Measurements from ENCODE around the gene IL20.
"Not testable (repeated sequence)": the region's sequence is repeated elsewhere in the genome, so short reads cannot be mapped to it uniquely, and the experiment has no call there.

IL20 gene

GRCh38 chr1:206842854-206843253 lies 22.6 kb upstream of the IL20 start:
- no peak for DNase-seq (ENCODE audit: low spot score)

- no peak for DNase-seq (ENCODE audit: low spot score)
These were observed 21.8 kb upstream of the IL20 start for GRCh38 chr1:206843626-206844025.

- no peak for DNase-seq (ENCODE audit: low spot score)
These were observed 18.9 kb upstream of the IL20 start for GRCh38 chr1:206846487-206846886.

- DNase-seq (ENCODE audit: low spot score): no peak
These were observed 18.0 kb upstream of the IL20 start for GRCh38 chr1:206847337-206847834.

GRCh38 chr1:206847946-206848345 lies 17.5 kb upstream of the IL20 start:
- DNase-seq (ENCODE audit: low spot score): no peak

GRCh38 chr1:206850401-206850800 lies 15.0 kb upstream of the IL20 start:
- DNase-seq (ENCODE audit: low spot score): no peak

GRCh38 chr1:206851341-206852010 lies 13.9 kb upstream of the IL20 start:
- no peak for DNase-seq (ENCODE audit: low spot score)

GRCh38 chr1:206852662-206853061 lies 12.8 kb upstream of the IL20 start:
- not testable (repeated sequence) for DNase-seq (ENCODE audit: low spot score)

- not testable (repeated sequence) for DNase-seq (ENCODE audit: low spot score)
These were observed 11.7 kb upstream of the IL20 start for GRCh38 chr1:206853696-206854095.

- DNase-seq (ENCODE audit: low spot score): no peak
These were observed 10.9 kb upstream of the IL20 start for GRCh38 chr1:206854401-206855129.

GRCh38 chr1:206855859-206856258 lies 9.6 kb upstream of the IL20 start:
- DNase-seq (ENCODE audit: low spot score): no peak

GRCh38 chr1:206856674-206857464 lies 8.6 kb upstream of the IL20 start:
- DNase-seq (ENCODE audit: low spot score): no peak

GRCh38 chr1:206859082-206859521 lies 6.3 kb upstream of the IL20 start:
- no peak for DNase-seq (ENCODE audit: low spot score)

- no peak for DNase-seq (ENCODE audit: low spot score)
These were observed 5.3 kb upstream of the IL20 start for GRCh38 chr1:206860165-206860564.

- DNase-seq (ENCODE audit: low spot score): no peak
These were observed 2.2 kb upstream of the IL20 start for GRCh38 chr1:206863266-206863665.

- no peak for DNase-seq (ENCODE audit: low spot score)
These were observed 639 bp downstream of the IL20 start for GRCh38 chr1:206866062-206866461.

GRCh38 chr1:206867239-206867638 lies 1.8 kb downstream of the IL20 start:
- DNase-seq (ENCODE audit: low spot score): no peak

GRCh38 chr1:206867716-206868115 lies 2.3 kb downstream of the IL20 start:
- no peak for DNase-seq (ENCODE audit: low spot score)

GRCh38 chr1:206868264-206868663 lies 2.8 kb downstream of the IL20 start:
- DNase-seq (ENCODE audit: low spot score): no peak

GRCh38 chr1:206872139-206872538 lies 6.7 kb downstream of the IL20 start:
- DNase-seq (ENCODE audit: low spot score): no peak

- no peak for DNase-seq (ENCODE audit: low spot score)
These were observed 8.3 kb downstream of the IL20 start for GRCh38 chr1:206873603-206874188.

- DNase-seq (ENCODE audit: low spot score): no peak
These were observed 10.4 kb downstream of the IL20 start for GRCh38 chr1:206875752-206876377.
